Measurements from ENCODE around the gene TPP1. TPM values are rescaled to one million over a fixed set of nuclear protein-coding genes. Genes with fewer than 3 reads are reported as not detected.
A peak's percentile ranks its signal among the peaks of the same experiment; 100 is the strongest.

Gene TPP1
- total and polyA plus RNA-seq, 9 of the 15 experiments (the other 6 are each of a cell fraction or from before 2014, with no cell fraction given), result 7.5 to 75.8 (median 15.7) TPM

GRCh38 chr11:6604081-6604626 is 15.1 kb downstream of the TPP1 start (continued):
- peak; percentile 60; the same call in 1 of the 2 replicates for TF ChIP-seq NBN (IDR thresholded peaks at IDR 0.05; ENCODE audit: low read depth)
- TF ChIP-seq ID3 (CRISPR knock-in tag; IDR thresholded peaks at IDR 0.05), result no peak
- 0 out of 2 replicates have a peak, but pooled peaks have one; percentile 42 for TF ChIP-seq ID3 (tag; IDR thresholded peaks at IDR 0.05)
- TF ChIP-seq NKRF (IDR thresholded peaks at IDR 0.05; ENCODE audit: borderline replicate concordance), result peak; percentile 66; the same call in 1 of the 2 replicates
- peak; percentile 84 for TF ChIP-seq CTCFL (IDR thresholded peaks at IDR 0.05; ENCODE audit: borderline replicate concordance, insufficient read depth, low read depth, low read length, poor library complexity, severe bottlenecking)
- TF ChIP-seq E2F8 (IDR thresholded peaks at IDR 0.05; ENCODE audit: low read depth, partially characterized antibody), result no peak
- peak in 1 of 2 experiments; percentile 35; a peak in 1 of 4 replicates for TF ChIP-seq SRF (CRISPR knock-in tag; IDR thresholded peaks at IDR 0.05)
- TF ChIP-seq EHMT2 (IDR thresholded peaks at IDR 0.05), result 0 out of 2 replicates have a peak, but pooled peaks have one; percentile 41
- 0 out of 2 replicates have a peak, but pooled peaks have one; percentile 35 for TF ChIP-seq DEAF1 (CRISPR knock-in tag; IDR thresholded peaks at IDR 0.05)
- peak; percentile 49 to 85; a peak in 2 of 4 replicates for TF ChIP-seq UBTF (IDR thresholded peaks at IDR 0.05; ENCODE audit: borderline replicate concordance in 1 of 2, low read depth in 2 of 2, low read length in 2 of 2)
- TF ChIP-seq MYNN (IDR thresholded peaks at IDR 0.05), result peak; percentile 23; the same call in 1 of the 2 replicates
- no peak for TF ChIP-seq MYNN (CRISPR knock-in tag; IDR thresholded peaks at IDR 0.05)

Measured in K562 (cell line).